Ishikawa (cell line): ENCODE results near the gene PTCH1.

Experiments
- CEBPB ChIP-seq: IDR thresholded peaks from 2 replicates; pipeline ENCODE4 v1.6.1; 2012
- EP300 ChIP-seq: IDR thresholded peaks from 2 replicates; pipeline ENCODE4 v1.6.1; 2012; ENCODE audit warnings: borderline replicate concordance
- MAX ChIP-seq: IDR thresholded peaks from 2 replicates; pipeline ENCODE4 v1.6.1; 2012
- RAD21 ChIP-seq: IDR thresholded peaks from 2 replicates; pipeline ENCODE4 v1.6.1; 2012; ENCODE audit warnings: low read depth
- REST ChIP-seq: IDR thresholded peaks from 2 replicates; pipeline ENCODE4 v1.6.1; 2012; ENCODE audit warnings: low read depth, mild to moderate bottlenecking
- TAF1 ChIP-seq: IDR thresholded peaks from 2 replicates; pipeline ENCODE4 v1.6.1; 2012; ENCODE audit warnings: low read depth, mild to moderate bottlenecking
- TCF12 ChIP-seq: IDR thresholded peaks from 2 replicates; pipeline ENCODE4 v1.6.1; 2012; ENCODE audit warnings: low read depth
- TEAD4 ChIP-seq: IDR thresholded peaks from 2 replicates; pipeline ENCODE4 v1.6.1; 2012
- YY1 ChIP-seq: IDR thresholded peaks from 2 replicates; pipeline ENCODE4 v1.6.1; 2012; ENCODE audit warnings: low read depth
- ZBTB7A ChIP-seq: IDR thresholded peaks from 2 replicates; pipeline ENCODE4 v1.6.1; 2012; ENCODE audit warnings: low read depth
- TF ChIP-seq, protein P1 (sequence below): IDR thresholded peaks from 2 replicates; pipeline ENCODE4 v1.6.1; 2012

DNA sequence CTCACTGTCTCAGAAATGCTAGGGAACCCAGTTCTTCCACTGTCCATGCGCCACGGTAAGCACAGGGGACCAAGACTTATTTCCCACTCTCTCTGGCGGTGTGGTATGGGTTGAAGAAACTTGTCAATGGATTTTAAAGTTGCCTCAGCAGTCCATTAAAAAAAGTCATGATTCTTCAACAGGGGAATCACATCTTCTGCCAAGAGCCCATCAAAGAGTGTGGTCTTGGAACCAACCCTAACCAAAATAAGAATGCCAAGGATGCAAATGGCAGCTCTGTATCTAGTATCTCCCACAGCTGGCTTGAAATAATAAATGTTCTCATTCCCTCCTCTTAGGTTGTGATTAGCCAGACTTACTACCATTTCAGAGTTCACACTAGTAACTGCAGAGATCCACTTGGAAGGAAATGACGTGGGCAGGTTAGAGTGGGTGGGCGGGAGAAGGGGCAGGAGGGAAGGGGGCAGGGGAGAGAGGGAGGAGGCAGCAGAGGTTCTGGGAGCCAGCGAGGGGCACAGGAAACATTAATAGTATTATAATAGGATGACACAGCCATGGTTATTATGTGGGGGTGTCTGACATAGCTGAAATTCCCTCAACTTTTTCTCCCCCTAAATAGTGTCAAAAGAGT, 17.6 kb downstream of the PTCH1 start:
- no peak for TF ChIP-seq CEBPB
- no peak for TF ChIP-seq REST
- TF ChIP-seq, protein P1, sequence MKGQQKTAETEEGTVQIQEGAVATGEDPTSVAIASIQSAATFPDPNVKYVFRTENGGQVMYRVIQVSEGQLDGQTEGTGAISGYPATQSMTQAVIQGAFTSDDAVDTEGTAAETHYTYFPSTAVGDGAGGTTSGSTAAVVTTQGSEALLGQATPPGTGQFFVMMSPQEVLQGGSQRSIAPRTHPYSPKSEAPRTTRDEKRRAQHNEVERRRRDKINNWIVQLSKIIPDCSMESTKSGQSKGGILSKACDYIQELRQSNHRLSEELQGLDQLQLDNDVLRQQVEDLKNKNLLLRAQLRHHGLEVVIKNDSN, result no peak
- no peak for TF ChIP-seq TEAD4
- TF ChIP-seq EP300, result no peak
- no peak for TF ChIP-seq ZBTB7A
- TF ChIP-seq RAD21, result no peak
- no peak for TF ChIP-seq YY1
- TF ChIP-seq MAX, result no peak
- no peak for TF ChIP-seq TAF1
- TF ChIP-seq TCF12, result no peak
